Mesenchymal stem cell (in vitro differentiated cells and primary cell): ENCODE measurements around the gene NSDHL.
"Not testable (repeated sequence)": the region's sequence is repeated elsewhere in the genome, so short reads cannot be mapped to it uniquely, and the experiment has no call there.

Experiments
- DNase-seq: peaks from one replicate; pipeline ENCODE4 v3.0.0-alpha.2; 2013
- H2AFZ ChIP-seq: one replicate; pipeline ENCODE4 v1.6.1; 2013; ENCODE audit warnings: low read depth, mild to moderate bottlenecking, control low read depth, inconsistent platforms, low read length, moderate library complexity
- H2AK5ac ChIP-seq: 2 replicates; pipeline ENCODE4 v1.6.1; 2013; ENCODE audit warnings: low read length, moderate library complexity, mild to moderate bottlenecking, inconsistent platforms; ENCODE audit not compliant: severe bottlenecking
- H2BK120ac ChIP-seq: one replicate; pipeline ENCODE4 v1.6.1; 2013; ENCODE audit warnings: low read depth, mild to moderate bottlenecking, inconsistent platforms, low read length, moderate library complexity
- H2BK12ac ChIP-seq, 2 experiments: one replicate each; pipeline ENCODE4 v1.6.1; 2013; ENCODE audit warnings: inconsistent platforms in 2 of 2, low read length in 2 of 2, mild to moderate bottlenecking in 2 of 2, moderate library complexity in 2 of 2, control low read depth in 1 of 2
- H2BK15ac ChIP-seq: one replicate; pipeline ENCODE4 v1.6.1; 2013; ENCODE audit warnings: mild to moderate bottlenecking, low read depth, inconsistent platforms; ENCODE audit not compliant: poor library complexity, severe bottlenecking
- H2BK5ac ChIP-seq: 2 replicates; pipeline ENCODE4 v1.6.1; 2013; ENCODE audit warnings: low read depth, mild to moderate bottlenecking, low read length, control low read depth, inconsistent platforms; ENCODE audit not compliant: poor library complexity, severe bottlenecking
- H3K14ac ChIP-seq, 2 experiments: one replicate each; pipeline ENCODE4 v1.6.1; 2013; ENCODE audit warnings: inconsistent platforms in 2 of 2, low read length in 2 of 2, control low read depth in 1 of 2, mild to moderate bottlenecking in 1 of 2, moderate library complexity in 1 of 2
- H3K18ac ChIP-seq, 2 experiments: one replicate each; pipeline ENCODE4 v1.6.1; 2013; ENCODE audit warnings: inconsistent platforms in 2 of 2, low read length in 2 of 2, control low read depth in 1 of 2, low read depth in 1 of 2, mild to moderate bottlenecking in 1 of 2
- H3K23ac ChIP-seq, 2 experiments: one replicate each; pipeline ENCODE4 v1.6.1; 2013; ENCODE audit warnings: inconsistent platforms in 2 of 2, low read length in 2 of 2, mild to moderate bottlenecking in 2 of 2, moderate library complexity in 2 of 2, control low read depth in 1 of 2
- H3K27ac ChIP-seq: 2 replicates; pipeline ENCODE4 v1.5.1; 2013; ENCODE audit warnings: mild to moderate bottlenecking, moderate library complexity, low read length, control low read depth, inconsistent platforms; ENCODE audit not compliant: poor library complexity, severe bottlenecking
- H3K27me3 ChIP-seq, 2 experiments: 2 replicates each; pipeline versions ENCODE4 v1.6.1 to v1.7.0; 2013; ENCODE audit warnings: low read length in 2 of 2, mild to moderate bottlenecking in 2 of 2, moderate library complexity in 2 of 2, control low read depth in 1 of 2, inconsistent platforms in 1 of 2; ENCODE audit not compliant: control insufficient read depth in 1 of 2, insufficient read depth in 1 of 2
- H3K36me3 ChIP-seq, 2 experiments: 2 replicates each; pipeline versions ENCODE4 v1.6.1 to v1.7.0; 2013; ENCODE audit warnings: low read length in 2 of 2, control low read depth in 1 of 2, inconsistent platforms in 1 of 2, low read depth in 1 of 2, mild to moderate bottlenecking in 1 of 2; ENCODE audit not compliant: insufficient read depth in 2 of 2, control insufficient read depth in 1 of 2
- H3K4ac ChIP-seq, 2 experiments: one replicate each; pipeline ENCODE4 v1.6.1; 2013; ENCODE audit warnings: inconsistent platforms in 2 of 2, low read length in 2 of 2, mild to moderate bottlenecking in 2 of 2, moderate library complexity in 2 of 2, control low read depth in 1 of 2, low read depth in 1 of 2
- H3K4me1 ChIP-seq: 2 replicates; pipeline ENCODE4 v1.6.1; 2013; ENCODE audit warnings: low read depth, low read length, control low read depth; ENCODE audit not compliant: control insufficient read depth, insufficient read depth
- H3K4me2 ChIP-seq: 2 replicates; pipeline ENCODE4 v1.6.1; 2013; ENCODE audit warnings: low read length, mild to moderate bottlenecking, inconsistent platforms; ENCODE audit not compliant: poor library complexity, severe bottlenecking
- H3K4me3 ChIP-seq, 2 experiments: 2 replicates each; pipeline versions ENCODE4 v1.5.1 to v1.7.0; 2013; ENCODE audit warnings: low read length in 2 of 2, mild to moderate bottlenecking in 2 of 2, control low read depth in 1 of 2, low read depth in 1 of 2; ENCODE audit not compliant: insufficient read depth in 1 of 2
- H3K79me1 ChIP-seq: replicated peaks from 2 replicates; pipeline ENCODE4 v1.6.1; 2013; ENCODE audit warnings: mild to moderate bottlenecking, control low read depth, low read length, inconsistent platforms; ENCODE audit not compliant: poor library complexity, severe bottlenecking
- H3K9ac ChIP-seq: 2 replicates; pipeline ENCODE4 v1.7.0; 2013; ENCODE audit warnings: mild to moderate bottlenecking, low read length, moderate library complexity
- H3K9me3 ChIP-seq: 2 replicates; pipeline ENCODE4 v1.7.0; 2013; ENCODE audit warnings: mild to moderate bottlenecking, low read length; ENCODE audit not compliant: control insufficient read depth
- H4K8ac ChIP-seq: one replicate; pipeline ENCODE4 v1.6.1; 2013; ENCODE audit warnings: inconsistent platforms, mild to moderate bottlenecking, low read length, moderate library complexity
- H4K91ac ChIP-seq: one replicate; pipeline ENCODE4 v1.6.1; 2013; ENCODE audit warnings: mild to moderate bottlenecking, low read length, inconsistent platforms
- WGBS: methylation state at CpG from one replicate; pipeline ENCODE4 v1.1.7; 2013; ENCODE audit warnings: mixed read lengths; 5-methylcytosine and 5-hydroxymethylcytosine counted together

NSDHL gene

DNA sequence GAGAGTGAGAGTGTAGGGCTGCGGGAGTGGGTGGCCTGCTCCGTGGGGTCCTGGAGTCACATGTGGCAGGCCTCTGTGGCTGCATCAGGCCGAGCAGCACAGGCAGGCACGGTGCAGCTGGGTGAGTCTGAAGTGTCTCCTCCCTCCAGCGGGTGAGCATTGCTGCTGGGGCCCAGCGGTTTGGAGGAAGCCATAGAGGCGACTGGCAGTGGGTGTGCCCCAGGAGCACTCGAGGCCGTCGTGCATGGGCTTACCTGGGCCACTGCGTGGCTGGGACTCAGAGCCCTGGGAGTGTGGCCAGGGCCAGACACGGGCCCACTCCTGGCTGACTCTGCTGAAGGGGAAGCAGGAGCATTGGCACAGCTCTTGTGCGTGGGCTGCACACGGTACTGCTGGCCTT is 77.6 kb downstream of the NSDHL start:
- Histone ChIP-seq H3K4me3 (no peak overlapping the region), H3K4me2 (no peak overlapping the region), H3K79me1 (peaks cover 2% of the 10 kb centered on the region), H2BK12ac (no peak overlapping the region), H3K4me1 (peaks cover 18% of the 10 kb centered on the region), H3K9me3 (no peaks in the 10 kb centered on the region), H3K23ac (no peak overlapping the region), H3K18ac (no peak overlapping the region), H3K36me3 (peaks cover 0 to 4% of the 10 kb centered on the region in 2 experiments), H3K27ac (no peak overlapping the region), H3K9ac (no peak overlapping the region), H3K4ac (no peak overlapping the region), H2AFZ (no peak overlapping the region), H2BK15ac (no peak overlapping the region), H2BK5ac (no peak overlapping the region), H4K8ac (no peak overlapping the region), H3K27me3 (peaks cover 0 to 51% of the 10 kb centered on the region in 2 experiments), H2BK120ac (no peak overlapping the region), H2AK5ac (no peak overlapping the region), H4K91ac (peak overlapping the region; percentile 39), H3K14ac (no peak overlapping the region)
- WGBS, result 96% methylated on average over 14 of the region's 14 CpGs
- no peak for DNase-seq

DNA sequence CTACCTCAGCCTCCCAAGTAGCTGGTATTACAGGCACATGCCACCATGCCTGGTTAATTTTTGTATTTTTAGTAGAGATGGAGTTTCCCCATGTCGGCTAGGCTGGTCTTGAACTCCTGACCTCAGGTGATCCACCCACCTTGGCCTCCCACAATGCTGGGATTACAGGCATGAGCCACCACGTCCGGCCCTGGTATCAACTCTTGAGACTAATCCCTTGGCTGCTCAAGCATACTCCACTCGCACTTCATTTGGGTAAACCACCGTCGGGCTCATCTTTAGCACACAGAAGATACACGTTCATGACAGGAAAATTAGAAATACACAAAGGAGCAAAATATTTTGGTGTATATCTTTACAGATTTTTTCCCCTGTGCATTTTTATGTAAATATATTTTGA is 79.2 kb downstream of the NSDHL start:
- H4K8ac ChIP-seq, H2BK120ac ChIP-seq, H2BK5ac ChIP-seq, H3K14ac ChIP-seq, H3K4me3 ChIP-seq, H2BK15ac ChIP-seq, H3K79me1 ChIP-seq, H3K9ac ChIP-seq, H3K4ac ChIP-seq, H2AFZ ChIP-seq, H3K36me3 ChIP-seq, H3K27ac ChIP-seq, H2BK12ac ChIP-seq, H3K9me3 ChIP-seq, H4K91ac ChIP-seq, H3K4me2 ChIP-seq, H3K18ac ChIP-seq, DNase-seq, H3K23ac ChIP-seq, H2AK5ac ChIP-seq: not testable (repeated sequence)
- H3K27me3 ChIP-seq, result peaks cover 0 to 44% of the 10 kb centered on the region in 2 experiments
- peaks cover 15% of the 10 kb centered on the region for H3K4me1 ChIP-seq
- WGBS, result 100% methylated on average over 3 of the region's 7 CpGs

DNA sequence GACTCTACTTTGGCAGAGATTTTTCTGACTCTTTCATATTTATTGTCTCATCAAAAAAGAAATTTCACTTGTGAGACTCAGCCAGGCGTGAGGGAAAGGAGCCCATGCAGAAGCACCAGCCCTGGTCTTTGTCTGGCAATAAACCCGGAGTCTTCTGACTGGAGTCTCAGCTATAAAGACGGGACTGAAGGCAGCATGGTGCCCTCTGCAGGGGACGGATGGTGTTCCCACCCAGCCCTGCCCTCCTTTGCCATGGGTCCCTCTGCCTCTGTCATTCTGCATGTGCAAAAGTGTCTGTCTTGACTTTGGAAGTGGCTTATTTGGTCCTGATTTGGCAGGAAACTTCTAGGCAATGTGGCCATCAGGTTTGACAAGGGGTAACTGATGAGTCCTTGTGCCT is 81.2 kb downstream of the NSDHL start:
- Histone ChIP-seq H2BK15ac (no peak overlapping the region), H3K9me3 (no peaks in the 10 kb centered on the region), H3K27ac (no peak overlapping the region), H3K4me1 (peaks cover 18% of the 10 kb centered on the region), H3K4me3 (no peak overlapping the region), H4K8ac (no peak overlapping the region), H3K18ac (no peak overlapping the region), H2BK12ac (no peak overlapping the region), H2AK5ac (no peak overlapping the region), H3K14ac (no peak overlapping the region), H3K79me1 (peaks cover 2% of the 10 kb centered on the region), H3K9ac (no peak overlapping the region), H4K91ac (no peak overlapping the region), H3K36me3 (peaks cover 0 to 9% of the 10 kb centered on the region in 2 experiments), H2BK120ac (no peak overlapping the region), H2AFZ (no peak overlapping the region), H3K4ac (no peak overlapping the region), H3K4me2 (no peak overlapping the region), H3K27me3 (peaks cover 0 to 39% of the 10 kb centered on the region in 2 experiments), H3K23ac (no peak overlapping the region), H2BK5ac (no peak overlapping the region)
- DNase-seq, result no peak
- 58% methylated on average over 4 of the region's 4 CpGs for WGBS

DNA sequence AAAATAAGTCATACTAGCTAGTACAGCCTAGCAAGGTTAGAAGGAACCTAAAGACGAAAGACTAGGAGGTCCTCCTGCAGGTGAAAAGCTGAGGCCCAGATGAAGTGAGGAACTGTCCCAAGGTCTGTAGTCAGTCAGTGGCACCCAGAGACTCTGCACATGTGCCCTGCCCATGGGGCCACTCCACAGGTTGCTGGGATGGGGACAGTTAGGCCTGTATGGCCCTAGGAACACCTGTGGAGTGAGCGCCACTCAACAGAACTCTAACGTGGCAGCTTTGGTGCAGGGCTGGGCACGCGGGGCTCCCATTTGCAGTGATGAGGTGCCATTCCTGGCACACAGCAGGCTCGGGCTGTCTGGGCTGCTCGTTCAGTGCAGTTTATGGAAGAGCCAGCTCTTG is 81.8 kb downstream of the NSDHL start:
- Histone ChIP-seq H3K36me3 (peaks cover 0 to 13% of the 10 kb centered on the region in 2 experiments), H3K79me1 (peaks cover 2% of the 10 kb centered on the region), H3K4me3 (no peak overlapping the region), H2AFZ (no peak overlapping the region), H2BK12ac (no peak overlapping the region), H2BK15ac (no peak overlapping the region), H3K4me1 (peaks cover 14% of the 10 kb centered on the region), H3K23ac (no peak overlapping the region), H3K14ac (no peak overlapping the region), H3K4me2 (no peak overlapping the region), H3K9ac (no peak overlapping the region), H3K27ac (no peak overlapping the region), H3K4ac (no peak overlapping the region), H2AK5ac (no peak overlapping the region), H2BK120ac (no peak overlapping the region), H4K91ac (no peak overlapping the region), H3K18ac (no peak overlapping the region), H4K8ac (no peak overlapping the region), H2BK5ac (no peak overlapping the region), H3K9me3 (no peaks in the 10 kb centered on the region), H3K27me3 (peaks cover 0 to 38% of the 10 kb centered on the region in 2 experiments)
- 77% methylated on average over 7 of the region's 7 CpGs for WGBS
- DNase-seq, result no peak
